ENCODE measurements around the gene UPK1A. TPM values are rescaled to one million over a fixed set of nuclear protein-coding genes. Genes with fewer than 3 reads are reported as not detected.

Gene UPK1A
- total and polyA plus RNA-seq, 10 of the 15 experiments (the other 5 are each of a cell fraction or from before 2014, with no cell fraction given) = 0.15 to 1.9 (median 0.26) TPM; not detected in 7

GRCh38 chr19:35715355-35715809 is 49.1 kb downstream of the UPK1A start:
- ChIA-PET SMC1A (ENCODE audit: uncharacterized antibody, unreplicated experiment) (interaction anchor here (1.1 to 6.3 kb wide), 2 partner anchors 17 to 30 kb away, joined by 3 to 375 read pairs; partner anchors contain the start of genes PSENEN and ZBTB32), RAD21 (ENCODE audit: unreplicated experiment) (interaction anchor here (1.1 to 6.3 kb wide), 3 partner anchors 16 to 27 kb away, joined by 4 to 430 read pairs (median 13); partner anchors contain the start of genes IGFLR1 and ZBTB32), POLR2A (interaction anchor here (2.2 to 12.1 kb wide), 3 partner anchors 16 to 216 kb away, joined by 11 to 516 read pairs (median 91); partner anchors contain the start of genes IGFLR1, PSENEN, U2AF1L4 and ZBTB32), CTCF (interaction anchor here (2.7 to 7.3 kb wide), 4 partner anchors 14 to 167 kb away, joined by 10 to 271 read pairs (median 46); partner anchors contain the start of genes PSENEN and U2AF1L4)
- Histone ChIP-seq H3K27me3 (replicated peaks in 1 of 2; ENCODE audit: control insufficient read depth in 2 of 2, insufficient read depth in 2 of 2, low read length in 1 of 2) (no peaks in the 10 kb centered on the region), H3K9me3 (replicated peaks; ENCODE audit: control insufficient read depth, insufficient read depth, low read length) (no peaks in the 10 kb centered on the region), H3K79me2 (ENCODE audit: control insufficient read depth, insufficient read depth, low read length) (peaks cover 68% of the 10 kb centered on the region), H3K4me2 (ENCODE audit: control insufficient read depth, insufficient read depth) (peak overlapping the region; percentile 99), H4K20me1 (ENCODE audit: control insufficient read depth, insufficient read depth) (no peaks in the 10 kb centered on the region), H3K36me3 (ENCODE audit: control insufficient read depth in 2 of 2, insufficient read depth in 2 of 2, low read length in 1 of 2) (no peaks in the 10 kb centered on the region; a peak in 1 of 4 replicates), H3K4me3 (peak overlapping the region; percentile 82), H3K27ac (ENCODE audit: control insufficient read depth, insufficient read depth) (peak overlapping the region; percentile 95), H2AFZ (ENCODE audit: control insufficient read depth, low read depth, low read length) (no peak overlapping the region), H3K9ac (ENCODE audit: control insufficient read depth, insufficient read depth, low read length) (peak overlapping the region; percentile 77), H3K4me1 (ENCODE audit: control insufficient read depth, insufficient read depth, low read length) (peaks cover 48% of the 10 kb centered on the region)
- in situ Hi-C loops (cut with MboI) = no loop called here
- ATAC-seq (no peak), FAIRE-seq (no peak), DNase-seq (ENCODE audit: low read depth, low spot score) (no peak)
- peak; percentile 63; the same call in 1 of the 2 replicates for TF ChIP-seq POLR2AphosphoS5 (IDR thresholded peaks at IDR 0.05; ENCODE audit: low read length)
- TF ChIP-seq SREBF1 (IDR thresholded peaks at IDR 0.05; ENCODE audit: low read length) = no peak
- intact Hi-C loops (cut with micrococcal nuclease; ENCODE audit: unreplicated experiment) = no loop called here
- WGBS (ENCODE audit: insufficient coverage, insufficient replicate concordance, low lambda C conversion rate, missing lambda C conversion rate) = 20% methylated on average over 7 of the region's 7 CpGs
- no TSS peak for BruUV-seq (replicated peaks)

- ATAC-seq (peak; percentile 1; the same call in 2 of the 3 replicates), FAIRE-seq (no peak), DNase-seq (ENCODE audit: low read depth, low spot score) (no peak)
- H3K9me3 ChIP-seq (replicated peaks; ENCODE audit: control insufficient read depth, insufficient read depth, low read length) = no peaks in the 10 kb centered on the region
- ChIA-PET CTCF (interaction anchor here (2.7 to 7.3 kb wide), 4 partner anchors 15 to 167 kb away, joined by 10 to 271 read pairs (median 46); partner anchors contain the start of genes PSENEN and U2AF1L4), SMC1A (ENCODE audit: uncharacterized antibody, unreplicated experiment) (interaction anchor here (1.1 to 6.3 kb wide), 2 partner anchors 18 to 29 kb away, joined by 3 to 375 read pairs; partner anchors contain the start of genes PSENEN and ZBTB32), POLR2A (interaction anchor here (6.3 to 12.1 kb wide), 2 partner anchors 17 to 27 kb away, joined by 91 to 516 read pairs; partner anchors contain the start of genes IGFLR1, PSENEN, U2AF1L4 and ZBTB32), RAD21 (ENCODE audit: unreplicated experiment) (interaction anchor here (3.6 to 6.3 kb wide), 2 partner anchors 17 to 24 kb away, joined by 13 to 430 read pairs; partner anchors contain the start of gene ZBTB32)
- H3K36me3 ChIP-seq (ENCODE audit: control insufficient read depth in 2 of 2, insufficient read depth in 2 of 2, low read length in 1 of 2) = peaks cover 0 to under 1% of the 10 kb centered on the region in 2 experiments; a peak in 2 of 4 replicates
- H3K9ac ChIP-seq (ENCODE audit: control insufficient read depth, insufficient read depth, low read length) = peak overlapping the region; percentile 77
- BruUV-seq (replicated peaks) = no TSS peak
- peak overlapping the region; percentile 82 for H3K4me3 ChIP-seq
- WGBS (ENCODE audit: insufficient coverage, insufficient replicate concordance, low lambda C conversion rate, missing lambda C conversion rate) = 2% methylated on average over 52 of the region's 52 CpGs
- intact Hi-C loops (cut with micrococcal nuclease; ENCODE audit: unreplicated experiment) (loop anchor here (2.0 kb wide), 1 partner anchor 25 kb away; no protein-coding TSS in a partner anchor), in situ Hi-C loops (cut with MboI) (no loop called here)
- peak overlapping the region; percentile 83 for H2AFZ ChIP-seq (ENCODE audit: control insufficient read depth, low read depth, low read length)
- peaks cover 40% of the 10 kb centered on the region for H3K4me1 ChIP-seq (ENCODE audit: control insufficient read depth, insufficient read depth, low read length)
- no peaks in the 10 kb centered on the region for H4K20me1 ChIP-seq (ENCODE audit: control insufficient read depth, insufficient read depth)
- H3K79me2 ChIP-seq (ENCODE audit: control insufficient read depth, insufficient read depth, low read length) = peaks cover 68% of the 10 kb centered on the region
- H3K27ac ChIP-seq (ENCODE audit: control insufficient read depth, insufficient read depth) = peak overlapping the region; percentile 95
- H3K27me3 ChIP-seq (replicated peaks in 1 of 2; ENCODE audit: control insufficient read depth in 2 of 2, insufficient read depth in 2 of 2, low read length in 1 of 2) = no peaks in the 10 kb centered on the region
- peak overlapping the region; percentile 99 for H3K4me2 ChIP-seq (ENCODE audit: control insufficient read depth, insufficient read depth)
- TF ChIP-seq DPF2 (IDR thresholded peaks at IDR 0.05) (no peak), RB1 (IDR thresholded peaks at IDR 0.05; ENCODE audit: borderline replicate concordance) (0 out of 2 replicates have a peak, but pooled peaks have one; percentile 20), POLR2AphosphoS5 (IDR thresholded peaks at IDR 0.05; ENCODE audit: low read length) (0 out of 2 replicates have a peak, but pooled peaks have one; percentile 10), MTA3 (IDR thresholded peaks at IDR 0.05; ENCODE audit: borderline replicate concordance, low read length) (peak; percentile 23; the same call in 1 of the 2 replicates), SIN3A (IDR thresholded peaks at IDR 0.05; ENCODE audit: low read depth, low read length) (0 out of 2 replicates have a peak, but pooled peaks have one; percentile 21), RELA (IDR thresholded peaks at IDR 0.05; ENCODE audit: borderline replicate concordance, partially characterized antibody) (no peak), HCFC1 (IDR thresholded peaks at IDR 0.05; ENCODE audit: low read length) (no peak), LARP7 (IDR thresholded peaks at IDR 0.05) (peak; percentile 24; the same call in 1 of the 2 replicates), RELB (IDR thresholded peaks at IDR 0.05; ENCODE audit: low read depth) (no peak)
Observed at GRCh38 chr19:35715981-35716800, 49.9 kb downstream of the UPK1A start.
